Endothelial cell of umbilical vein (primary cell): ENCODE data around the gene CAMSAP3. TPM values are rescaled to one million over a fixed set of nuclear protein-coding genes. Genes with fewer than 3 reads are reported as not detected.

Experiments used
- BruUV-seq: library from RNA; stranded (reverse); fragments of 400-500 nt; replicated peaks from 2 replicates; lab custom pipeline; 2021; lab: Mats Ljungman, UMichigan
- CTCF ChIA-PET: fragments of 300-600, 350-600 bp; sonication (Branson Sonifier 250); formaldehyde crosslinking; loops from one replicate; lab custom pipeline; 2021; ENCODE audit warnings: antibody characterized with exemption, inconsistent platforms; lab: Charles Lee
- POLR2A ChIA-PET: fragments of 300-600, 350-600 bp; sonication (Branson Sonifier 250); formaldehyde crosslinking; loops from one replicate; lab custom pipeline; 2021; ENCODE audit warnings: antibody characterized with exemption, inconsistent platforms; lab: Charles Lee
- DNase-seq: peaks from one replicate; pipeline ENCODE4 v3.0.0-alpha.2; 2011; ENCODE audit warnings: low read depth, low spot score
- FAIRE-seq: peaks from 2 replicates; lab custom pipeline; 2011; peaks lifted over from hg19 to GRCh38; lab: Jason Lieb, UNC
- H2AFZ ChIP-seq: 2 replicates; pipeline ENCODE4 v1.6.0; 2012; ENCODE audit warnings: low read depth, low read length, control low read depth, inconsistent platforms
- H3K27ac ChIP-seq: 2 replicates; pipeline ENCODE4 v1.5.1; 2011; ENCODE audit warnings: low read depth, mild to moderate bottlenecking, control low read depth, low read length, moderate library complexity; ENCODE audit not compliant: insufficient read depth
- H3K27me3 ChIP-seq, 2 experiments: 2 replicates each; pipeline versions ENCODE4 v1.6.0 to v1.6.1; 2011; ENCODE audit warnings: low read length in 2 of 2, mixed read lengths in 1 of 2; ENCODE audit not compliant: control insufficient read depth in 2 of 2, insufficient read depth in 2 of 2
- H3K36me3 ChIP-seq, 2 experiments: 2 replicates in 1 of 2; 3 replicates in 1 of 2; pipeline ENCODE4 v1.5.1; 2011; ENCODE audit warnings: low read length in 2 of 2, mild to moderate bottlenecking in 1 of 2, moderate library complexity in 1 of 2; ENCODE audit not compliant: control insufficient read depth in 2 of 2, insufficient read depth in 2 of 2; ENCODE audit errors: extremely low read depth in 1 of 2
- H3K4me1 ChIP-seq: 3 replicates; pipeline ENCODE4 v1.5.1; 2011; ENCODE audit warnings: mild to moderate bottlenecking, low read length; ENCODE audit not compliant: control insufficient read depth, insufficient read depth; ENCODE audit errors: extremely low read depth
- H3K4me2 ChIP-seq: 2 replicates; pipeline ENCODE4 v1.6.1; 2011; ENCODE audit warnings: low read length, control low read depth, mixed read lengths; ENCODE audit not compliant: insufficient read depth
- H3K4me3 ChIP-seq, 3 experiments: fragments of 200-600 bp in 1 of 3; sonication (generic), shearing (Covaris generic) in 1 of 3; replicated peaks in 1 of 3; 2 replicates each; pipeline ENCODE4 v1.5.1; 2011 to 2016; ENCODE audit warnings: control low read depth in 3 of 3, low read length in 3 of 3, mild to moderate bottlenecking in 2 of 3, inconsistent platforms in 1 of 3, low read depth in 1 of 3, moderate library complexity in 1 of 3; ENCODE audit not compliant: insufficient read depth in 1 of 3
- H3K79me2 ChIP-seq: 2 replicates; pipeline ENCODE4 v1.6.0; 2012; ENCODE audit warnings: low read length, inconsistent platforms; ENCODE audit not compliant: control insufficient read depth, insufficient read depth
- H3K9ac ChIP-seq: replicated peaks from 2 replicates; pipeline ENCODE3; 2011; ENCODE audit warnings: low read length, control low read depth; ENCODE audit not compliant: insufficient read depth; ENCODE audit errors: extremely low read depth
- H3K9me1 ChIP-seq: replicated peaks from 3 replicates; pipeline ENCODE4 v1.6.0; 2011; ENCODE audit warnings: mild to moderate bottlenecking, low read length; ENCODE audit not compliant: control insufficient read depth, insufficient read depth; ENCODE audit errors: extremely low read depth
- H3K9me3 ChIP-seq: replicated peaks from 2 replicates; pipeline ENCODE4 v1.5.1; 2012; ENCODE audit warnings: low read length, inconsistent platforms; ENCODE audit not compliant: control insufficient read depth, insufficient read depth
- H4K20me1 ChIP-seq: replicated peaks from 2 replicates; pipeline ENCODE3; 2011; ENCODE audit warnings: mild to moderate bottlenecking, low read length; ENCODE audit not compliant: control insufficient read depth, insufficient read depth; ENCODE audit errors: extremely low read depth
- CTCF ChIP-seq, 2 donors: IDR thresholded peaks; 1 replicate in 1 of 2; 2 replicates in 1 of 2; pipeline ENCODE4 v1.5.1; 2011; ENCODE audit warnings: low read length in 2 of 2, mild to moderate bottlenecking in 2 of 2, moderate library complexity in 2 of 2, control low read depth in 1 of 2, inconsistent platforms in 1 of 2, low read depth in 1 of 2; ENCODE audit not compliant: insufficient read depth in 1 of 2; ENCODE audit errors: extremely low read depth in 1 of 2
- EZH2 ChIP-seq: IDR thresholded peaks from 2 replicates; pipeline ENCODE4 v1.6.1; 2012; ENCODE audit warnings: borderline replicate concordance, low read depth, mild to moderate bottlenecking, moderate library complexity, low read length, inconsistent platforms; ENCODE audit not compliant: severe bottlenecking
- FOS ChIP-seq: IDR thresholded peaks from 2 replicates; pipeline ENCODE4 v1.6.1; 2011; ENCODE audit warnings: mild to moderate bottlenecking, low read length, moderate library complexity, borderline replicate concordance; ENCODE audit not compliant: insufficient read depth
- GATA2 ChIP-seq: IDR thresholded peaks from 2 replicates; pipeline ENCODE4 v1.7.0; 2011; ENCODE audit warnings: low read depth, mild to moderate bottlenecking, moderate library complexity, mixed read lengths, low read length; ENCODE audit not compliant: insufficient read length, insufficient read depth
- JUN ChIP-seq: IDR thresholded peaks from 2 replicates; pipeline ENCODE4 v1.6.1; 2011; ENCODE audit warnings: borderline replicate concordance, low read depth; ENCODE audit not compliant: insufficient read length, insufficient read depth
- MAX ChIP-seq: IDR thresholded peaks from 2 replicates; pipeline ENCODE4 v1.6.1; 2011; ENCODE audit not compliant: insufficient read depth, insufficient read length
- MYC ChIP-seq: IDR thresholded peaks from one replicate; pipeline ENCODE4 v1.6.1; 2011; ENCODE audit warnings: mild to moderate bottlenecking, low read depth, low read length
- POLR2A ChIP-seq: IDR thresholded peaks from 2 replicates; pipeline ENCODE4 v1.6.1; 2012; ENCODE audit warnings: low read depth, mild to moderate bottlenecking, control low read depth, low read length
- POLR2AphosphoS5 ChIP-seq: IDR thresholded peaks from 2 replicates; pipeline ENCODE4 v1.6.1; 2012; ENCODE audit warnings: low read depth, mild to moderate bottlenecking, control low read depth, low read length, moderate library complexity; ENCODE audit not compliant: insufficient read depth
- dilution Hi-C: fragments of 300-500 bp; cut with MboI; formaldehyde crosslinking; loops from one replicate; pipeline ENCODE4 v1.15.0; 2019; ENCODE audit warnings: low sequenced_read_pairs; ENCODE audit not compliant: extremely low pct_ligation_motif_present
- intact Hi-C: fragments of 100-400 bp; cut with micrococcal nuclease; formaldehyde crosslinking; loops from one replicate; pipeline ENCODE4 v1.10.0; 2022
- polyA plus RNA-seq, 4 experiments: library from polyadenylated mRNA; depleted of rRNA in 3 of 4; stranded (reverse) in 3 of 4; unstranded in 1 of 4; fragments of >200 nt; gene quantifications; 2 replicates each; pipeline versions ENCODE4 v1.2.1 to v1.2.3, GENCODE V29; 2011 to 2012; ENCODE audit warnings: missing spikeins in 1 of 4
- total RNA-seq: library from RNA; stranded (reverse); gene quantifications from 2 replicates; pipeline ENCODE4 v1.2.3, GENCODE V29; 2021

The CAMSAP3 gene
- total and polyA plus RNA-seq, 2 donors (not counting 3 experiments of a cell fraction or from before 2014, with no cell fraction given), result 0.11 to 0.22 TPM

- ChIA-PET CTCF (no interaction called here), POLR2A (no interaction called here)
- no peaks in the 10 kb centered on the region for H3K4me1 ChIP-seq
- H3K4me2 ChIP-seq, result no peak overlapping the region
- no peaks in the 10 kb centered on the region for H3K9me3 ChIP-seq
- TF ChIP-seq EZH2 (no peak), FOS (no peak), GATA2 (no peak), MYC (no peak), MAX (no peak), POLR2A (no peak), CTCF (IDR thresholded peaks at IDR 0.05; ENCODE audit: extremely low read depth in 1 of 2, insufficient read depth in 1 of 2, low read depth in 1 of 2, low read length in 2 of 2) (no peak), JUN (no peak), POLR2AphosphoS5 (no peak)
- dilution Hi-C loops (no loop called here), intact Hi-C loops (no loop called here)
- DNase-seq, result no peak
- H3K27me3 ChIP-seq, result peaks cover 0 to 2% of the 10 kb centered on the region in 2 experiments
- H2AFZ ChIP-seq, result no peak overlapping the region
- no peaks in the 10 kb centered on the region for H3K9me1 ChIP-seq
- no TSS peak for BruUV-seq
- no peak for FAIRE-seq
- no peaks in the 10 kb centered on the region for H3K79me2 ChIP-seq
- H3K9ac ChIP-seq, result no peak overlapping the region
- no peaks in the 10 kb centered on the region for H4K20me1 ChIP-seq
- no peak overlapping the region for H3K4me3 ChIP-seq
- no peak overlapping the region for H3K27ac ChIP-seq
- no peaks in the 10 kb centered on the region for H3K36me3 ChIP-seq
Measured at GRCh38 chr19:7645656-7646425, 50.2 kb downstream of the CAMSAP3 start.
